ENCODE data around the gene CTBP1.
A peak's percentile ranks its signal among the peaks of the same experiment; 100 is the strongest.
"Not testable (repeated sequence)": the region's sequence is repeated elsewhere in the genome, so short reads cannot be mapped to it uniquely, and the experiment has no call there.

The CTBP1 gene

GRCh38 chr4:1249148-1249730 is 309 bp upstream of the CTBP1 start:
- peak; percentile 87 for DNase-seq

- DNase-seq: no peak
Observed at GRCh38 chr4:1247864-1248244, 1.1 kb downstream of the CTBP1 start.

- DNase-seq: peak; percentile 41
Observed at GRCh38 chr4:1246901-1247863, 1.7 kb downstream of the CTBP1 start.

- peak; percentile 38 for DNase-seq
Observed at GRCh38 chr4:1246111-1246881, 2.6 kb downstream of the CTBP1 start.

GRCh38 chr4:1245481-1246051 is 3.4 kb downstream of the CTBP1 start:
- no peak for DNase-seq

- no peak for DNase-seq
Observed at GRCh38 chr4:1244978-1245471, 3.9 kb downstream of the CTBP1 start.

GRCh38 chr4:1244081-1244977 is 4.6 kb downstream of the CTBP1 start:
- DNase-seq: no peak

- DNase-seq: no peak
Observed at GRCh38 chr4:1243451-1244080, 5.4 kb downstream of the CTBP1 start.

- no peak for DNase-seq
Observed at GRCh38 chr4:1242506-1243450, 6.2 kb downstream of the CTBP1 start.

GRCh38 chr4:1241936-1242505 is 6.9 kb downstream of the CTBP1 start:
- no peak for DNase-seq

- DNase-seq: no peak
Observed at GRCh38 chr4:1241466-1241935, 7.4 kb downstream of the CTBP1 start.

GRCh38 chr4:1240721-1241465 is 8.0 kb downstream of the CTBP1 start:
- no peak for DNase-seq

GRCh38 chr4:1239950-1240307 is 9.0 kb downstream of the CTBP1 start:
- DNase-seq: no peak

GRCh38 chr4:1239141-1239949 is 9.6 kb downstream of the CTBP1 start:
- no peak for DNase-seq

GRCh38 chr4:1238676-1239000 is 10.3 kb downstream of the CTBP1 start:
- DNase-seq: no peak

GRCh38 chr4:1237981-1238675 is 10.8 kb downstream of the CTBP1 start:
- no peak for DNase-seq

GRCh38 chr4:1237261-1237660 is 11.7 kb downstream of the CTBP1 start:
- not testable (repeated sequence) for DNase-seq

- DNase-seq: not testable (repeated sequence)
Observed at GRCh38 chr4:1236836-1237235, 12.1 kb downstream of the CTBP1 start.
